Esophagus muscularis mucosa (tissue), 3 donors: ENCODE results near the gene SEMA6A.

Source experiments
- POLR2A ChIP-seq: fragments of 450-650 bp; IDR thresholded peaks from one replicate; pipeline ENCODE4 v1.6.1; 2017; ENCODE audit warnings: antibody characterized with exemption, moderate library complexity, mild to moderate bottlenecking, low read depth
- POLR2AphosphoS5 ChIP-seq, 2 donors: sonication (generic); formaldehyde crosslinking; IDR thresholded peaks; one replicate each; pipeline ENCODE4 v1.6.1; 2017; ENCODE audit warnings: antibody characterized with exemption in 2 of 2
- TF ChIP-seq, protein P1 (sequence below), 3 experiments: fragments of 200-600 bp in 2 of 3; fragments of 450-650 bp in 1 of 3; sonication (generic) in 2 of 3; IDR thresholded peaks; one replicate each; pipeline ENCODE4 v1.5.1; 2017 to 2019; ENCODE audit warnings: antibody characterized with exemption in 3 of 3, mild to moderate bottlenecking in 2 of 3, moderate library complexity in 1 of 3

DNA sequence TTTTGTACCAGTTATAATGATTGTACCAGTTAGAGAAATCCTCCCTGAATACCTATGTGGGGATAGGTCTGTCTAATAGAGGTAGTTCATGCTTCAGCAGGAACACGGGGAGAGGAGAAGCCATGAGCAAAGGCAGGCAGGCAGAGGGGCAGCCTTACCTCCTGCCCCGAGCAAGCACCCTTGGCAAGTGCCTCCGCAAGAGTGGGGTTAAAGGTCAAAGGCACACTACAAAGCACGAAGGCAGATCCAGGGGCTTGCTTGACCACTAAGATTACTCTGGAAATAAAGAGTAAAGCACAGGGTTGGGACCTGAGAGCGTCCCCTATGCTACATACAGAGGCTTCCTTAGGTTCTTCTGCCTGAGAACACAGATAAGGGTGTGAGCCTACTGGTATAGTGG is 100.9 kb downstream of the SEMA6A start:
- TF ChIP-seq POLR2A (no peak), POLR2AphosphoS5 (IDR thresholded peaks at IDR 0.05) (no peak)
- TF ChIP-seq, protein P1, sequence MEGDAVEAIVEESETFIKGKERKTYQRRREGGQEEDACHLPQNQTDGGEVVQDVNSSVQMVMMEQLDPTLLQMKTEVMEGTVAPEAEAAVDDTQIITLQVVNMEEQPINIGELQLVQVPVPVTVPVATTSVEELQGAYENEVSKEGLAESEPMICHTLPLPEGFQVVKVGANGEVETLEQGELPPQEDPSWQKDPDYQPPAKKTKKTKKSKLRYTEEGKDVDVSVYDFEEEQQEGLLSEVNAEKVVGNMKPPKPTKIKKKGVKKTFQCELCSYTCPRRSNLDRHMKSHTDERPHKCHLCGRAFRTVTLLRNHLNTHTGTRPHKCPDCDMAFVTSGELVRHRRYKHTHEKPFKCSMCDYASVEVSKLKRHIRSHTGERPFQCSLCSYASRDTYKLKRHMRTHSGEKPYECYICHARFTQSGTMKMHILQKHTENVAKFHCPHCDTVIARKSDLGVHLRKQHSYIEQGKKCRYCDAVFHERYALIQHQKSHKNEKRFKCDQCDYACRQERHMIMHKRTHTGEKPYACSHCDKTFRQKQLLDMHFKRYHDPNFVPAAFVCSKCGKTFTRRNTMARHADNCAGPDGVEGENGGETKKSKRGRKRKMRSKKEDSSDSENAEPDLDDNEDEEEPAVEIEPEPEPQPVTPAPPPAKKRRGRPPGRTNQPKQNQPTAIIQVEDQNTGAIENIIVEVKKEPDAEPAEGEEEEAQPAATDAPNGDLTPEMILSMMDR (IDR thresholded peaks at IDR 0.05) = no peak
